DOHH2 (cell line): ENCODE measurements around the gene GLB1L.

Experiments
- EZH2phosphoT487 ChIP-seq: fragments of 200-600 bp; sonication (generic); IDR thresholded peaks from 2 replicates; pipeline ENCODE4 v1.6.1; 2017; ENCODE audit warnings: borderline replicate concordance, mild to moderate bottlenecking, antibody characterized with exemption, low read length, moderate library complexity, mixed read lengths
- TF ChIP-seq, protein P1 (sequence below): fragments of 200-600 bp; sonication (generic); IDR thresholded peaks from one replicate; pipeline ENCODE4 v1.5.1; 2014; ENCODE audit warnings: antibody characterized with exemption, mild to moderate bottlenecking, low read depth, low read length; ENCODE audit not compliant: poor library complexity, severe bottlenecking

DNA sequence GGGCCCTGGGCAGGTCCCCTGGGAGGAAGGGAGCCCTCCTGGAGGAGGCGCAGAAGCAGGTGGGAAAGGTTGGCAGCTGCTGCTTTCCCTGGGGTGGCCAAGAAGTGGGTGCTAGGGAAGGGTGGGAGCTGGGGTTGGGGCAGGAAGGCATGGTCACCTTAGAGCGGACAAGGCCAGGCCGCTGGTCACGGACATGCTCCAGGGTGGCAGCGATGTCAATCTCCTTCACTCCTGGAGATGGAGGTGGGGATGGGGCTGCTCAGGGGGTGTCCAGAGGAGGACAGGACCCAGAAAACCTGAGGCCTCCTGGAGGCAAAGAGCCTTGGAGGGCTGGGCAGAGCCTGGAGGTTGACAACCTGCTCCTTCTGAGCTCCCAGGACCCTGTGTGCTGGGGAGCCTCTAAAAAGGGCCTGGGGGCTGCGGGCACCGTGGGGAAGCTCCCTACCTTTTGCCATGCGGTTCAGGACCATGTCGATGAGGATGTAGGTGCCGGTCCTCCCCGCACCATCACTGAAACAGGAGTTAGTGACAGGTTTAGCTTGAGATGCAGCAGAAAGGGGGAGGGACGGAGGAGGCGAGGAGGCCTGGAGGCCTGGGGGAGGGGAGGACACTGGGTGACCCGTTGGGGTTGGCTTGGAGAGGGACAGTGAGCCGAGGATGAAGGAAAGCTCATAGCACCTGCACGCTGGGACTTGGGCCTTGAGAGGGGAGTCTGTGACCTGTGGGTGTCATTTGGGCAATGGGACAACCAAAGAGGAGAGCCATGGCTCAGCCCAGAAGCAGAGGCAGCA, 45.3 kb upstream of the GLB1L start:
- TF ChIP-seq, protein P1, sequence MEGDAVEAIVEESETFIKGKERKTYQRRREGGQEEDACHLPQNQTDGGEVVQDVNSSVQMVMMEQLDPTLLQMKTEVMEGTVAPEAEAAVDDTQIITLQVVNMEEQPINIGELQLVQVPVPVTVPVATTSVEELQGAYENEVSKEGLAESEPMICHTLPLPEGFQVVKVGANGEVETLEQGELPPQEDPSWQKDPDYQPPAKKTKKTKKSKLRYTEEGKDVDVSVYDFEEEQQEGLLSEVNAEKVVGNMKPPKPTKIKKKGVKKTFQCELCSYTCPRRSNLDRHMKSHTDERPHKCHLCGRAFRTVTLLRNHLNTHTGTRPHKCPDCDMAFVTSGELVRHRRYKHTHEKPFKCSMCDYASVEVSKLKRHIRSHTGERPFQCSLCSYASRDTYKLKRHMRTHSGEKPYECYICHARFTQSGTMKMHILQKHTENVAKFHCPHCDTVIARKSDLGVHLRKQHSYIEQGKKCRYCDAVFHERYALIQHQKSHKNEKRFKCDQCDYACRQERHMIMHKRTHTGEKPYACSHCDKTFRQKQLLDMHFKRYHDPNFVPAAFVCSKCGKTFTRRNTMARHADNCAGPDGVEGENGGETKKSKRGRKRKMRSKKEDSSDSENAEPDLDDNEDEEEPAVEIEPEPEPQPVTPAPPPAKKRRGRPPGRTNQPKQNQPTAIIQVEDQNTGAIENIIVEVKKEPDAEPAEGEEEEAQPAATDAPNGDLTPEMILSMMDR, result no peak
- no peak for TF ChIP-seq EZH2phosphoT487
